ENCODE measurements around the gene PIGV. TPM values are rescaled to one million over a fixed set of nuclear protein-coding genes. Genes with fewer than 3 reads are reported as not detected.

Gene PIGV
- total and polyA plus RNA-seq, 2 of the 4 experiments (the other 2 are of a cell fraction) = 7.2 to 10.6 TPM

GRCh38 chr1:26839779-26840178, 52.0 kb downstream of the PIGV start:
- Histone ChIP-seq H4K5ac (ENCODE audit: low read depth, low read length) (no peak overlapping the region), H3K36me3 (ENCODE audit: control insufficient read depth, insufficient read depth, low read length) (peaks cover 38% of the 10 kb centered on the region), H3K9me3 (ENCODE audit: control insufficient read depth, insufficient read depth, low read length) (no peaks in the 10 kb centered on the region), H4K91ac (ENCODE audit: insufficient read depth, low read depth, low read length) (no peak overlapping the region), H3K9me1 (ENCODE audit: insufficient read depth, low read length) (0 out of 2 replicates have a peak, but pooled peaks cover 3% of the 10 kb centered on the region), H3K14ac (replicated peaks; ENCODE audit: low read depth, low read length) (no peak overlapping the region), H3K4ac (ENCODE audit: low read depth, low read length) (no peak overlapping the region), H3K56ac (ENCODE audit: extremely low read depth, insufficient read depth, low read length) (no peak overlapping the region), H2AK9ac (replicated peaks; ENCODE audit: low read depth, low read length, poor library complexity) (no peak overlapping the region), H3K27me3 (ENCODE audit: control insufficient read depth, insufficient read depth, low read length) (no peaks in the 10 kb centered on the region), H2BK5ac (ENCODE audit: low read depth, low read length, poor library complexity, severe bottlenecking) (no peak overlapping the region), H3K9ac (ENCODE audit: low read depth, low read length) (no peak overlapping the region), H3K27ac (ENCODE audit: insufficient read depth, low read length) (no peak overlapping the region), H3K79me1 (ENCODE audit: low read depth in 1 of 2, low read length in 2 of 2) (peaks cover 12 to 23% of the 10 kb centered on the region in 2 experiments; a peak in 3 of 4 replicates), H3K23ac (ENCODE audit: low read depth, low read length) (no peak overlapping the region), H2AFZ (replicated peaks; ENCODE audit: low read length, poor library complexity) (no peak overlapping the region), H2BK120ac (ENCODE audit: low read depth, low read length) (no peak overlapping the region), H3K4me2 (ENCODE audit: low read depth, low read length) (no peak overlapping the region), H2AK5ac (ENCODE audit: low read depth, low read length) (no peak overlapping the region), H4K20me1 (ENCODE audit: insufficient read depth, low read length) (no peaks in the 10 kb centered on the region), H3K4me1 (ENCODE audit: control insufficient read depth, insufficient read depth, low read length) (no peaks in the 10 kb centered on the region), H3K18ac (ENCODE audit: low read depth, low read length) (no peak overlapping the region), H4K8ac (ENCODE audit: low read depth in 2 of 2, low read length in 2 of 2) (no peak overlapping the region), H2BK15ac (ENCODE audit: low read depth, low read length) (no peak overlapping the region), H2BK20ac (ENCODE audit: low read depth, low read length) (no peak overlapping the region), H3K4me3 (ENCODE audit: insufficient read depth, low read depth, low read length) (no peak overlapping the region)
- intact Hi-C loops (cut with micrococcal nuclease) (no loop called here), dilution Hi-C loops (cut with HindIII; ENCODE audit: low sequenced_read_pairs, unreplicated experiment) (no loop called here), in situ Hi-C loops (cut with MboI; ENCODE audit: low sequenced_read_pairs) (no loop called here)
- TF ChIP-seq MAFK (IDR thresholded peaks at IDR 0.05; ENCODE audit: low read depth, low read length) = no peak
- no peak for TF ChIP-seq MAZ (IDR thresholded peaks at IDR 0.05; ENCODE audit: borderline replicate concordance, low read depth, low read length)
- no peak for TF ChIP-seq CHD1 (IDR thresholded peaks at IDR 0.05; ENCODE audit: low read depth, low read length)
- no peak for TF ChIP-seq USF2 (IDR thresholded peaks at IDR 0.05; ENCODE audit: low read depth, low read length)
- no peak for TF ChIP-seq CTCF (conservative IDR thresholded peaks at IDR 0.05; ENCODE audit: low read depth, low read length)
- no peak for TF ChIP-seq RFX5 (IDR thresholded peaks at IDR 0.05; ENCODE audit: low read depth, low read length)
- no peak for TF ChIP-seq BHLHE40 (IDR thresholded peaks at IDR 0.05; ENCODE audit: low read depth, low read length)
- TF ChIP-seq SMC3 (IDR thresholded peaks at IDR 0.05; ENCODE audit: low read depth, low read length) = no peak
- no peak for DNase-seq
- BruUV-seq (replicated peaks) = no TSS peak
- WGBS, 2 experiments (ENCODE audit: extremely low coverage in 2 of 2, insufficient read length in 1 of 2) = 75% methylated on average over 2 of the region's 6 CpGs; no CpG with 5 or more reads in 1 of the 2 experiments
- ATAC-seq (ENCODE audit: low read depth) = no peak
- ChIA-PET POLR2A (ENCODE audit: unreplicated experiment) (no interaction called here), CTCF (no interaction called here)
